OCI-LY3 (cell line): ENCODE measurements around the gene KNL1.

Experiments
- H2AFZ ChIP-seq: fragments of 200-600, 300-600 bp; shearing (Covaris generic); 2 replicates; pipeline ENCODE4 v1.6.0; 2014; ENCODE audit warnings: antibody characterized with exemption, low read depth, low read length
- H3K27ac ChIP-seq: fragments of 200-600, 300-600 bp; sonication (generic); 2 replicates; pipeline ENCODE4 v1.5.1; 2014; ENCODE audit warnings: mild to moderate bottlenecking, low read length, moderate library complexity, mixed read lengths
- H3K27me3 ChIP-seq: fragments of 200-600, 300-600 bp; sonication (generic); 2 replicates; pipeline ENCODE4 v1.6.1; 2014; ENCODE audit warnings: low read depth, low read length, mixed read lengths
- H3K36me3 ChIP-seq: fragments of 200-600, 300-600 bp; sonication (generic); replicated peaks from 2 replicates; pipeline ENCODE3; 2014; ENCODE audit warnings: low read depth, low read length, mixed read lengths
- H3K4me1 ChIP-seq: fragments of 300-600, 200-600 bp; sonication (generic); 2 replicates; pipeline ENCODE4 v1.6.1; 2014; ENCODE audit warnings: low read length, mixed read lengths
- H3K4me2 ChIP-seq: fragments of 200-600, 300-600 bp; sonication (generic); 2 replicates; pipeline ENCODE4 v1.6.1; 2014; ENCODE audit warnings: low read length, mixed read lengths
- H3K4me3 ChIP-seq: fragments of 300-600, 200-600 bp; sonication (generic); 2 replicates; pipeline ENCODE4 v1.5.1; 2014; ENCODE audit warnings: antibody characterized with exemption, mild to moderate bottlenecking, low read length, moderate library complexity
- H3K79me2 ChIP-seq: fragments of 300-600, 200-600 bp; shearing (Covaris generic); 2 replicates; pipeline ENCODE4 v1.6.1; 2014; ENCODE audit warnings: mild to moderate bottlenecking, low read length, mixed read lengths
- H3K9ac ChIP-seq: fragments of 300-600, 200-600 bp; shearing (Covaris generic); 2 replicates; pipeline ENCODE4 v1.6.0; 2014; ENCODE audit warnings: mild to moderate bottlenecking, low read length, moderate library complexity
- H3K9me3 ChIP-seq: fragments of 200-600, 300-600 bp; shearing (Covaris generic); 2 replicates; pipeline ENCODE4 v1.6.1; 2014; ENCODE audit warnings: low read length, mixed read lengths; ENCODE audit not compliant: insufficient read depth
- H4K20me1 ChIP-seq: fragments of 200-600, 300-600 bp; sonication (generic); 2 replicates; pipeline ENCODE4 v1.6.1; 2016; ENCODE audit warnings: low read length, mixed read lengths; ENCODE audit not compliant: insufficient read depth
- EZH2phosphoT487 ChIP-seq: fragments of 200-600 bp; shearing (Covaris generic); IDR thresholded peaks from 2 replicates; pipeline ENCODE4 v1.6.1; 2018; ENCODE audit warnings: antibody characterized with exemption, mixed run types, low read depth
- TF ChIP-seq, protein P1 (sequence below): fragments of 200-600, 300-600 bp; sonication (generic); IDR thresholded peaks from 2 replicates; pipeline ENCODE4 v1.5.1; 2014; ENCODE audit warnings: antibody characterized with exemption, low read length, low read depth

The KNL1 gene

DNA sequence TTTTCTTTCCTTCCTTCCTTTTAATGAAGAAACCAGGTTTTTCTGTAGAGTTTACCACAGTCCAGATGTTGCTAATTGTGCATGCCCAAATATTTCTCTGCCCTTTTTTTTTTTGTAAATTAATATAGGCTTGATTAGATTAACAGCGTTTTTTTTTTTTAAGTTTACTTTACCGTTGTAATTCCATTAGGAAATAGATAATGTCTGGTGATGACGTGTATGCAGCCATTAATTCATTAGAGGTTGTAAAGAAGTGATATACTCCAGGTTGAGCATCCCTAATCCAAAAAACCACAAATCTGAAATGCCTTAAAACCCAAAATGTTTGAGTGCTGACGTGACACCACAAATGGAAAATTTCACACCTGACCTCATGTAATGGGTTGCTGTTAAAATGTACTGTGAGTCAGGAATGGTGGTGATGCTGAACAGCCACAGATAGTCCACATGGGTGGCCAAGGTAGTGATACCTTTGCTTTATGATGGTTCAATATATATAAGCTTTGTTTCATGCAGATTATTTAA, 43.2 kb downstream of the KNL1 start:
- Histone ChIP-seq H3K4me1 (no peaks in the 10 kb centered on the region), H3K27me3 (no peaks in the 10 kb centered on the region), H3K79me2 (no peaks in the 10 kb centered on the region), H3K27ac (no peak overlapping the region), H4K20me1 (no peaks in the 10 kb centered on the region), H3K9me3 (no peaks in the 10 kb centered on the region), H3K9ac (no peak overlapping the region), H2AFZ (no peak overlapping the region), H3K36me3 (peaks cover 16% of the 10 kb centered on the region), H3K4me2 (no peak overlapping the region), H3K4me3 (no peak overlapping the region)
- no peak for TF ChIP-seq EZH2phosphoT487
- TF ChIP-seq, protein P1, sequence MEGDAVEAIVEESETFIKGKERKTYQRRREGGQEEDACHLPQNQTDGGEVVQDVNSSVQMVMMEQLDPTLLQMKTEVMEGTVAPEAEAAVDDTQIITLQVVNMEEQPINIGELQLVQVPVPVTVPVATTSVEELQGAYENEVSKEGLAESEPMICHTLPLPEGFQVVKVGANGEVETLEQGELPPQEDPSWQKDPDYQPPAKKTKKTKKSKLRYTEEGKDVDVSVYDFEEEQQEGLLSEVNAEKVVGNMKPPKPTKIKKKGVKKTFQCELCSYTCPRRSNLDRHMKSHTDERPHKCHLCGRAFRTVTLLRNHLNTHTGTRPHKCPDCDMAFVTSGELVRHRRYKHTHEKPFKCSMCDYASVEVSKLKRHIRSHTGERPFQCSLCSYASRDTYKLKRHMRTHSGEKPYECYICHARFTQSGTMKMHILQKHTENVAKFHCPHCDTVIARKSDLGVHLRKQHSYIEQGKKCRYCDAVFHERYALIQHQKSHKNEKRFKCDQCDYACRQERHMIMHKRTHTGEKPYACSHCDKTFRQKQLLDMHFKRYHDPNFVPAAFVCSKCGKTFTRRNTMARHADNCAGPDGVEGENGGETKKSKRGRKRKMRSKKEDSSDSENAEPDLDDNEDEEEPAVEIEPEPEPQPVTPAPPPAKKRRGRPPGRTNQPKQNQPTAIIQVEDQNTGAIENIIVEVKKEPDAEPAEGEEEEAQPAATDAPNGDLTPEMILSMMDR = no peak

DNA sequence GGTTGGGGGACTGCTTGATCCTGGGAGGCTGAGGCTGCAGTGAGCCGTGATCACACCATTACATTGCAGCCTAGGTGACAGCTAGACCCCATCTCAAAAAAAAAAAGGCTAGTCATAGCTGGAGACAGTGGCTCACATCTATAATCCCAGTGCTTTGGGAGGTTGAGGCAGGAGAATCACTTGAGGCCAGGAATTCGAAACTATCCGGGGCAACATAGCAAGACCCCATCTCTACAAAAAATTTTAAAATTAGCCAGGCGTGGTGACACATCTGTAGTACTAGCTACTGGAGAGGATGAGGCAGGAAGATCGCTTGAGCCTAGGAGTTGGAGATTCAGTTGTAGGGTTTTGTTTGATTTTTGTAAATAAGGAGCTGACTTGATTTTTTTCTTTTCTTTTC, 45.6 kb downstream of the KNL1 start:
- H3K27ac ChIP-seq = no peak overlapping the region
- H3K79me2 ChIP-seq = no peaks in the 10 kb centered on the region
- no peak for TF ChIP-seq EZH2phosphoT487
- TF ChIP-seq, protein P1 = no peak
- H3K36me3 ChIP-seq = peaks cover 16% of the 10 kb centered on the region
- no peak overlapping the region for H3K4me2 ChIP-seq
- no peaks in the 10 kb centered on the region for H3K27me3 ChIP-seq
- no peak overlapping the region for H2AFZ ChIP-seq
- no peak overlapping the region for H3K9ac ChIP-seq
- no peaks in the 10 kb centered on the region for H3K9me3 ChIP-seq
- no peak overlapping the region for H3K4me3 ChIP-seq
- H4K20me1 ChIP-seq = no peaks in the 10 kb centered on the region
- H3K4me1 ChIP-seq = no peaks in the 10 kb centered on the region

DNA sequence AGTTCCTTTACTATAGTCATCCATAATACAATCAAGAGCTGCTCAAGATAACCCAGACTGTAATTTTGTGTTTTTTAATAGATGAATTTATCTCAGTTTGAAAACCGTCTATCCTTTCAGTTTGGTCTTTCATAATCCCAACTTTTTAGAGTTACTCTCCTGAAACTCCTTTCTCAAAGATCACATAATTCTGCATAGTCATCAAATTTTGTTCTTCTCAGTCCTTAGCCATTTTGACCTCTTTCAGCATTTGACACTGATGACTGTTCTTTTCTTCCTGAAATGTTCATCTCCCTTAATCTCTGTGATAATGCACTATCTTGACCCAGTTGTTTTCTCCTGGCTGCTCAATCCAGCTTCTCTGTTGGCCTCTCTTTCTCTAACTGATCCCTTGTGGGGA, 53.5 kb downstream of the KNL1 start:
- Histone ChIP-seq H4K20me1 (no peaks in the 10 kb centered on the region), H2AFZ (no peak overlapping the region), H3K36me3 (peaks cover 6% of the 10 kb centered on the region), H3K4me2 (no peak overlapping the region), H3K9me3 (no peaks in the 10 kb centered on the region), H3K9ac (no peak overlapping the region), H3K27me3 (no peaks in the 10 kb centered on the region), H3K79me2 (no peaks in the 10 kb centered on the region), H3K4me3 (no peak overlapping the region), H3K4me1 (no peaks in the 10 kb centered on the region), H3K27ac (no peak overlapping the region)
- no peak for TF ChIP-seq EZH2phosphoT487
- TF ChIP-seq, protein P1 = no peak

DNA sequence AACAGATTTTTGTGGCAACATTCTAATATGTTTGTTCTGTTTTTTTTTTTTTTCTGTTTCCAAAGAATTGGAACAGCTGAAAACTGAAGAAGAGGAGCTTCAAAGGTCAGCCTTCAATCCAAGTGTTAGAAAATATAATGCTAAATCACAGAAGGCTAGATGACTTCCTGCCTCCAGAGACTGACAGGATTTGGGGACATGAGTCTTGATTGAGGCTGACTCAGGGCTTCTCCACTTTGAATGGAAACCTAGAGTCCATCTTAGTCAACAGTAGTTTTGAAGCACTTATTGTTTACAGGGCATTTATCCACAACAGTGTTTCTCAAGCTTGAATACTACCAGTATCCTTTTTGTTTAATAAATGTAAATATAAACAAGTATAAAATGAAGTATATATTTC, 56.4 kb downstream of the KNL1 start:
- Histone ChIP-seq H3K36me3 (peaks cover 12% of the 10 kb centered on the region), H3K4me1 (no peaks in the 10 kb centered on the region), H4K20me1 (no peaks in the 10 kb centered on the region), H3K9me3 (no peaks in the 10 kb centered on the region), H3K4me3 (no peak overlapping the region), H2AFZ (no peak overlapping the region), H3K27ac (no peak overlapping the region), H3K4me2 (no peak overlapping the region), H3K27me3 (no peaks in the 10 kb centered on the region), H3K9ac (no peak overlapping the region), H3K79me2 (no peaks in the 10 kb centered on the region)
- TF ChIP-seq, protein P1 = no peak
- no peak for TF ChIP-seq EZH2phosphoT487
